ENCODE results near the gene MPIG6B. TPM values are rescaled to one million over a fixed set of nuclear protein-coding genes. Genes with fewer than 3 reads are reported as not detected.
"Not testable (repeated sequence)": the region's sequence is repeated elsewhere in the genome, so short reads cannot be mapped to it uniquely, and the experiment has no call there.

MPIG6B gene
- total and polyA plus RNA-seq, 7 experiments from 2014 or later: 0.12 to 4.7 (median 0.64) TPM

DNA sequence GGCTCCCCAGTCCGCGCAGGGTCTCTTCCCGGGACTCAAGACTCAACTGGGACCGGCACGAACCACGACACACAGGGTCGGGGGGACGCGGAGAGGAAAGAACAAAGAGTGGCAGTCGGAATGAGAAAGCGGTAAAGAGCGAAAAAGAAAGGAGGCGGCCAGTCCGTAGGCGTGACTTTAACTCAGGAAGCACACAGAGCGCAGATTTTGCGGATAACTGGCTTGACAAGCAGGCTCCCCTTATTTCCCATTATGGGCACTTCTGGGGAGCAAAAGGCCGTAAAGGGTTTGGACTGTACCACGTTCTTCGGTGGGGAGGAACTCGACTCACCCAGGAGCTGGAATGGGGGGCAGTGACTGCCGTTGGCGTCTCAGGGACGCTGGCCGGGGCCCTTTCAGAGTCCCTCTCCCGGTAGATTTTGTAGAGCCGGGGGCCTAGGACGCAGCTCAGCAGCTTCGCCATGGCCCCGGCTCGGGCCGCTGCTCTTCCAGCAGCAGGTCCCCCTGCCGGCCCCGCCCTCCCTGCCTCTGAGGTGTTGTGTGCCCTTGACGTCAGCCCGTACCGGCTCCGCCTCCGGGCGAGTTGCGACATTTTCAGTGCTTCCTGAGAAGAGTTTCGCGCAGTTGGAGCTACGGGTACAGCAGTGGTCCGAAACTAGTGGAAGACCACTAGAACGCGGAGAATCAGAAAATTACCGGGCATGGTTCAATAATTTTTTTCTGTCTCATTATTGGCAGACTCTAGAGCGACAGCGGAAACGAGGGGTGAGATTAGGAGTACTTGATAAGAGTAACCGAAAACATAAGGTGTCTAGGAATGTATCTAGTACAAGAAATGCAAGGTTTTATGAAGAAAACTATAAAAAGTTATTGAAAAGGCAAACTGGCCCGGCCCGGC is 20.1 kb upstream of the MPIG6B start, which contains the start of gene ABHD16A:
Gene ABHD16A (minus strand): TSS at position 506 of the 898 bp plus-strand sequence. CDS start 43 bp downstream, at position 463.
- H3K27ac Mint-ChIP-seq: peak within 1 kb of the TSS; percentile 95 to 98 (median 97)
- ATAC-seq: peak; percentile 95
- peak within 1 kb of the TSS; percentile 92 to 100 (median 98) for H3K4me3 Mint-ChIP-seq
- H3K4me3 ChIP-seq (ENCODE audit: low read length): peak within 1 kb of the TSS; percentile 98
- H3K36me3 Mint-ChIP-seq: peaks cover 0 to 4% (median 3%) of the 10 kb centered on the region in 5 donors
- CTCF ChIA-PET: interaction anchor here (1.4 kb wide), 1 partner anchor 9 kb away, joined by 5 read pairs; no protein-coding TSS in a partner anchor
- intact Hi-C loops (cut with micrococcal nuclease): loop anchor here (1.0 to 10.0 kb wide), 13 partner anchors 22 to 427 kb away; partner anchors contain the start of genes BAG6 (in 2 of the 2), DDX39B (in 2 of the 2), PRRC2A (in 2 of the 2) and ATP6V1G2 (in 1 of the 2)
- peaks cover 0 to 19% (median 0%) of the 10 kb centered on the region in 3 experiments for H3K36me3 ChIP-seq (ENCODE audit: control insufficient read depth in 2 of 3, insufficient read depth in 3 of 3, low read length in 3 of 3)
- H3K9me3 ChIP-seq (ENCODE audit: control insufficient read depth in 2 of 3, low read length in 3 of 3): no peaks in the 10 kb centered on the region
- POLR2A ChIA-PET: interaction anchor here (0.6 to 2.7 kb wide), 30 partner anchors 9 to 1268 kb away, joined by 3 to 19 read pairs (median 4); partner anchors contain the start of genes BAG6, C6orf47, GPANK1 and HSPA1A
- peak within 1 kb of the TSS; percentile 98 for H3K27ac ChIP-seq (ENCODE audit: low read depth, low read length)
- peaks cover 0 to 2% (median 0%) of the 10 kb centered on the region in 5 donors for H3K27me3 Mint-ChIP-seq
- peaks cover 21 to 28% of the 10 kb centered on the region in 2 donors for H3K4me1 ChIP-seq (ENCODE audit: control insufficient read depth in 2 of 2, insufficient read depth in 2 of 2, low read length in 2 of 2)
- H3K4me1 Mint-ChIP-seq: peaks cover 15 to 38% (median 30%) of the 10 kb centered on the region in 7 donors
- peak; percentile 93 to 97 (median 96) for DNase-seq
- no peaks in the 10 kb centered on the region for H3K27me3 ChIP-seq (ENCODE audit: control insufficient read depth in 2 of 2, insufficient read depth in 2 of 2, low read length in 2 of 2)
- H3K9me3 Mint-ChIP-seq: no peaks in the 10 kb centered on the region

DNA sequence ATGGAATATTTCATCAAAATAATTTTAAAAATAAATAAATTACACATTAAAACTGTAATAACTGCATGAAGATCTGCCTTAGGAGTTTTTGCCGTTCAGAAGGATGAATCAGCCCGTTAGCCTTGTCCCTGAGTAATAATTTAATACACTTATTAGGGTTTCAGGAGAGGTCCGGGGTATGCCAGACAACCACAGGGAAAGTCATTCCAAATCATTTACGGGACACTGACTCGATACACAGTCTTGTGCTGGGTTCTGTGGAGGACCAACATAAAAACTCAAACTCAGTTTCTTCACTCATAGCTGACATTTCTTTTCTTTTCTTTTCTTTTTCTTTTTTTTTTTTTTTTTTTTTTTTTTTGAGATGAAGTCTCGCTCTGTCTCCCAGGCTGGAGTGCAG is 17.2 kb upstream of the MPIG6B start:
- DNase-seq (no peak), ATAC-seq (no peak)
- H3K4me3 ChIP-seq (ENCODE audit: low read length): no peak overlapping the region
- no peak overlapping the region for H3K4me3 Mint-ChIP-seq
- H3K27me3 Mint-ChIP-seq: peaks cover 0 to 5% (median 0%) of the 10 kb centered on the region in 5 donors
- intact Hi-C loops (cut with micrococcal nuclease): loop anchor here in 1 of 2 donors (10.0 kb wide), 1 partner anchor 161 kb away; the partner anchor contains the start of genes ATP6V1G2, DDX39B and NFKBIL1
- peaks cover 18 to 23% of the 10 kb centered on the region in 2 donors for H3K4me1 ChIP-seq (ENCODE audit: control insufficient read depth in 2 of 2, insufficient read depth in 2 of 2, low read length in 2 of 2)
- ChIA-PET POLR2A (interaction anchor here (0.6 to 0.7 kb wide), 2 partner anchors 9 kb away, joined by 3 to 4 read pairs; no protein-coding TSS in a partner anchor), CTCF (interaction anchor here (0.9 kb wide), 1 partner anchor 9 kb away, joined by 4 read pairs; no protein-coding TSS in a partner anchor)
- H3K36me3 ChIP-seq (ENCODE audit: control insufficient read depth in 2 of 3, insufficient read depth in 3 of 3, low read length in 3 of 3): peaks cover 0 to 8% (median 0%) of the 10 kb centered on the region in 3 experiments
- H3K36me3 Mint-ChIP-seq: peaks cover 0 to 3% (median 0%) of the 10 kb centered on the region in 5 donors
- peaks cover 0 to 3% (median 0%) of the 10 kb centered on the region in 11 donors for H3K9me3 Mint-ChIP-seq
- no peaks in the 10 kb centered on the region for H3K9me3 ChIP-seq (ENCODE audit: control insufficient read depth in 2 of 3, low read length in 3 of 3)
- peaks cover 14 to 28% (median 24%) of the 10 kb centered on the region in 7 donors for H3K4me1 Mint-ChIP-seq
- H3K27me3 ChIP-seq (ENCODE audit: control insufficient read depth in 2 of 2, insufficient read depth in 2 of 2, low read length in 2 of 2): no peaks in the 10 kb centered on the region
- no peak overlapping the region for H3K27ac Mint-ChIP-seq
- no peak overlapping the region for H3K27ac ChIP-seq (ENCODE audit: low read depth, low read length)

DNA sequence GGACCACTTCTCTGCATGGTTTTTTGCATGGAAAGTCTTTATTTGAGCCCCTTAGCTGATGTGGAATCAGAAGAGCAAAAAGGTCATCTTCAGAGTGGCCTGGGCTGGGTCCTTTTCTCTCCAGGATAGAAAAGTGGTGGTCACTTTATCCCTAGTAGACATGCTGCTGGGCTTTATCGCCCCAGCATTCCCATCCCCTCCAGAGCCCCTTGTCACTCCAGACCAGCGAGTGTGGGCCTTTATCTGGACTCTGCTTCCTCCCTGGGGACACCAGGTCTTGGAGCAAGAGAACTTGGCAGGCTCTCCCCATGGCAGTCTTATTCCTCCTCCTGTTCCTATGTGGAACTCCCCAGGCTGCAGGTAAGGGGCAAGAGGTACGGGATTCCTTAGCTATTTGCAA is 16.6 kb upstream of the MPIG6B start, which contains the start of gene LY6G6F:
Gene LY6G6F (plus strand): TSS at position 268 of the 400 bp plus-strand sequence. CDS start 41 bp downstream, at position 309.
- H3K9me3 ChIP-seq (ENCODE audit: control insufficient read depth in 2 of 3, low read length in 3 of 3): no peaks in the 10 kb centered on the region
- CTCF ChIA-PET: interaction anchor here (0.9 kb wide), 1 partner anchor 8 kb away, joined by 4 read pairs; no protein-coding TSS in a partner anchor
- no peak within 1 kb of the TSS for H3K4me3 ChIP-seq (ENCODE audit: low read length)
- peaks cover 0 to 5% (median 0%) of the 10 kb centered on the region in 5 donors for H3K27me3 Mint-ChIP-seq
- peaks cover 8 to 26% (median 23%) of the 10 kb centered on the region in 7 donors for H3K4me1 Mint-ChIP-seq
- H3K9me3 Mint-ChIP-seq: peaks cover 0 to 3% (median 0%) of the 10 kb centered on the region in 11 donors
- H3K36me3 Mint-ChIP-seq: no peaks in the 10 kb centered on the region
- H3K4me3 Mint-ChIP-seq: no peak within 1 kb of the TSS
- DNase-seq (no peak), ATAC-seq (no peak)
- peaks cover 0 to 8% (median 0%) of the 10 kb centered on the region in 3 experiments for H3K36me3 ChIP-seq (ENCODE audit: control insufficient read depth in 2 of 3, insufficient read depth in 3 of 3, low read length in 3 of 3)
- no peaks in the 10 kb centered on the region for H3K27me3 ChIP-seq (ENCODE audit: control insufficient read depth in 2 of 2, insufficient read depth in 2 of 2, low read length in 2 of 2)
- peaks cover 15 to 23% of the 10 kb centered on the region in 2 donors for H3K4me1 ChIP-seq (ENCODE audit: control insufficient read depth in 2 of 2, insufficient read depth in 2 of 2, low read length in 2 of 2)
- H3K27ac ChIP-seq (ENCODE audit: low read depth, low read length): no peak within 1 kb of the TSS
- H3K27ac Mint-ChIP-seq: peak within 1 kb of the TSS in 1 of 9 donors; percentile 59
- intact Hi-C loops (cut with micrococcal nuclease): loop anchor here in 1 of 2 donors (10.0 kb wide), 1 partner anchor 162 kb away; the partner anchor contains the start of genes ATP6V1G2, DDX39B and NFKBIL1
- POLR2A ChIA-PET: interaction anchor here (0.6 kb wide), 1 partner anchor 8 kb away, joined by 4 read pairs; no protein-coding TSS in a partner anchor

DNA sequence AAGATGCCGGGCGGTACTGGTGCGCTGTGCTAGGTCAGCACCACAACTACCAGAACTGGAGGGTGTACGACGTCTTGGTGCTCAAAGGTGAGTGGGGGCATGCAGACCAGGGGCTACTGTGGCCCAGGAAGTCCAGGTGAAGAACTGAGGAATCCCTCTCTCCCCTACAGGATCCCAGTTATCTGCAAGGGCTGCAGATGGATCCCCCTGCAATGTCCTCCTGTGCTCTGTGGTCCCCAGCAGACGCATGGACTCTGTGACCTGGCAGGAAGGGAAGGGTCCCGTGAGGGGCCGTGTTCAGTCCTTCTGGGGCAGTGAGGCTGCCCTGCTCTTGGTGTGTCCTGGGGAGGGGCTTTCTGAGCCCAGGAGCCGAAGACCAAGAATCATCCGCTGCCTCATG is 15.5 kb upstream of the MPIG6B start:
- Histone ChIP-seq H3K9me3 (ENCODE audit: control insufficient read depth in 2 of 3, low read length in 3 of 3) (no peaks in the 10 kb centered on the region), H3K4me3 (ENCODE audit: low read length) (no peak overlapping the region), H3K27me3 (ENCODE audit: control insufficient read depth in 2 of 2, insufficient read depth in 2 of 2, low read length in 2 of 2) (no peaks in the 10 kb centered on the region), H3K27ac (ENCODE audit: low read depth, low read length) (no peak overlapping the region), H3K4me1 (ENCODE audit: control insufficient read depth in 2 of 2, insufficient read depth in 2 of 2, low read length in 2 of 2) (peaks cover 7 to 13% of the 10 kb centered on the region in 2 donors), H3K36me3 (ENCODE audit: control insufficient read depth in 2 of 3, insufficient read depth in 3 of 3, low read length in 3 of 3) (peaks cover 0 to 4% (median 0%) of the 10 kb centered on the region in 3 experiments)
- Mint-ChIP-seq H3K4me1 (peaks cover 4 to 27% (median 19%) of the 10 kb centered on the region in 7 donors), H3K4me3 (no peak overlapping the region), H3K27ac (no peak overlapping the region), H3K27me3 (peaks cover 0 to 11% (median 0%) of the 10 kb centered on the region in 5 donors), H3K9me3 (peaks cover 0 to 3% (median 0%) of the 10 kb centered on the region in 11 donors), H3K36me3 (no peaks in the 10 kb centered on the region)
- intact Hi-C loops (cut with micrococcal nuclease): loop anchor here in 1 of 2 donors (10.0 kb wide), 1 partner anchor 163 kb away; the partner anchor contains the start of genes ATP6V1G2, DDX39B and NFKBIL1
- DNase-seq (no peak), ATAC-seq (no peak)
- CTCF ChIA-PET: no interaction called here
- POLR2A ChIA-PET: no interaction called here

DNA sequence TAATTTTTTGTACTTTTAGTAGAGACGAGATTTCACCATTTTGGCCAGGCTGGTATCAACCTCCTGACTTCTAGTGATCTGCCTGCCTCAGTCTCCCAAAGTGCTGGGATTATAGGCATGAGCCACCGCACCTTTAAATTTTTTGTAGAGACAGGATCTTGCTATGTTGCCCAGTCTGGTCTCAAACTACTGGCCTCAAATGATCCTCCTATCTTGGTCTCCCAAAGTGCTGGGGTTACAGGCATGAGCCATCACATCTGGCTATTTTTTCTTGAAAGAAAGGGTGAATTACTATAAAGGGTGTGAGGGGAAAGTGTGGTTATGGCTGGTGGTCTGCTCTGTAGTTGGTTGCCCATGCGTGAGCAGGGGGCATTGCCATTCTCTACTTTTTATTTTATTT is 14.9 kb upstream of the MPIG6B start:
- Mint-ChIP-seq H3K27me3 (peaks cover 0 to 14% (median 0%) of the 10 kb centered on the region in 5 donors), H3K4me3 (no peak overlapping the region), H3K9me3 (peaks cover 0 to 3% (median 0%) of the 10 kb centered on the region in 11 donors), H3K4me1 (peaks cover 4 to 30% (median 19%) of the 10 kb centered on the region in 7 donors), H3K27ac (no peak overlapping the region), H3K36me3 (no peaks in the 10 kb centered on the region)
- Histone ChIP-seq H3K27me3 (ENCODE audit: control insufficient read depth in 2 of 2, insufficient read depth in 2 of 2, low read length in 2 of 2) (no peaks in the 10 kb centered on the region), H3K27ac (ENCODE audit: low read depth, low read length) (no peak overlapping the region), H3K4me1 (ENCODE audit: control insufficient read depth in 2 of 2, insufficient read depth in 2 of 2, low read length in 2 of 2) (peaks cover 7 to 13% of the 10 kb centered on the region in 2 donors), H3K9me3 (ENCODE audit: control insufficient read depth in 2 of 3, low read length in 3 of 3) (no peaks in the 10 kb centered on the region), H3K4me3 (ENCODE audit: low read length) (no peak overlapping the region), H3K36me3 (ENCODE audit: control insufficient read depth in 2 of 3, insufficient read depth in 3 of 3, low read length in 3 of 3) (no peaks in the 10 kb centered on the region)
- ATAC-seq (no peak), DNase-seq (no peak)
- ChIA-PET POLR2A (no interaction called here), CTCF (no interaction called here)
- intact Hi-C loops (cut with micrococcal nuclease): loop anchor here in 1 of 2 donors (10.0 kb wide), 1 partner anchor 163 kb away; the partner anchor contains the start of genes ATP6V1G2, DDX39B and NFKBIL1

DNA sequence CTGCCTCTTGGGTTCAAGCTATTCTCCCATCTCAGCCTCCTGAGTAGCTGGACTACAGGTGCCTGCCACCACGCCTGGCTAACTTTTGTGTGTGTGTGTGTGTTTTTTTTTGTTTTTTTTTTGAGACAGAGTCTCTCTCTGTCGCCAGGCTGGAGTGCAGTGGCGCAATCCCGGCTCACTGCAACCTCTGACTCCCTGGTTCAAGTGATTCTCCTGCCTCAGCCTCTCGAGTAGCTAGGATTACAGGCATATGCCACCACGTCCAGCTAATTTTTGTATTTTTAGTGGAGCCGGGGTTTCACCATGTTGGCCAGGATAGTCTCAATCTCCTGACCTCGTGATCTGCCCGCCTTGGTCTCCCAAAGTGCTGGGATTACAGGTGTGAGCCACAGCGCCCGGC is 14.0 kb upstream of the MPIG6B start:
- H3K27ac ChIP-seq (ENCODE audit: low read depth, low read length); H3K9me3 ChIP-seq (ENCODE audit: control insufficient read depth in 2 of 3, low read length in 3 of 3); H3K36me3 Mint-ChIP-seq; CTCF ChIA-PET; H3K27me3 ChIP-seq (ENCODE audit: control insufficient read depth in 2 of 2, insufficient read depth in 2 of 2, low read length in 2 of 2); H3K4me1 ChIP-seq (ENCODE audit: control insufficient read depth in 2 of 2, insufficient read depth in 2 of 2, low read length in 2 of 2); DNase-seq; H3K36me3 ChIP-seq (ENCODE audit: control insufficient read depth in 2 of 3, insufficient read depth in 3 of 3, low read length in 3 of 3); ATAC-seq; H3K4me3 Mint-ChIP-seq; H3K9me3 Mint-ChIP-seq; H3K27ac Mint-ChIP-seq; H3K4me3 ChIP-seq (ENCODE audit: low read length): not testable (repeated sequence)
- peaks cover 0 to 16% (median 0%) of the 10 kb centered on the region in 5 donors for H3K27me3 Mint-ChIP-seq
- intact Hi-C loops (cut with micrococcal nuclease): loop anchor here in 1 of 2 donors (10.0 kb wide), 1 partner anchor 164 kb away; the partner anchor contains the start of genes ATP6V1G2, DDX39B and NFKBIL1
- peaks cover 4 to 33% (median 20%) of the 10 kb centered on the region in 7 donors for H3K4me1 Mint-ChIP-seq
- POLR2A ChIA-PET: interaction anchor here (0.6 kb wide), 1 partner anchor 122 kb away, joined by 4 read pairs; no protein-coding TSS in a partner anchor

All from naive thymus-derived CD4-positive, alpha-beta T cell (primary cell).